PFSK-1 (cell line): ENCODE measurements around the gene LRRC8D.

Experiments
- REST ChIP-seq, 2 experiments: IDR thresholded peaks; 2 replicates each; pipeline versions ENCODE4 v1.6.1 to v1.8.0; 2011 to 2012; ENCODE audit warnings: low read depth in 2 of 2, low read length in 2 of 2, control low read depth in 1 of 2, inconsistent platforms in 1 of 2, mild to moderate bottlenecking in 1 of 2, moderate library complexity in 1 of 2; ENCODE audit not compliant: insufficient read depth in 1 of 2
- SIN3A ChIP-seq: IDR thresholded peaks from 2 replicates; pipeline ENCODE4 v1.6.1; 2012; ENCODE audit warnings: mild to moderate bottlenecking, low read length, moderate library complexity, borderline replicate concordance; ENCODE audit not compliant: insufficient read depth
- TAF1 ChIP-seq: IDR thresholded peaks from 2 replicates; pipeline ENCODE4 v1.6.1; 2012; ENCODE audit warnings: low read length, control low read depth, borderline replicate concordance; ENCODE audit not compliant: insufficient read depth

- TF ChIP-seq TAF1 (no peak), SIN3A (no peak), REST (IDR thresholded peaks at IDR 0.05; ENCODE audit: insufficient read depth in 1 of 2, low read depth in 2 of 2, low read length in 2 of 2) (no peak)
Observed at GRCh38 chr1:89883030-89883379, 62.2 kb downstream of the LRRC8D start.
